GM12874 (cell line): ENCODE results near the gene BMERB1.

Experiments used
- TF ChIP-seq, protein P1 (sequence below): IDR thresholded peaks from 2 replicates; pipeline ENCODE4 v1.5.1; 2011; ENCODE audit warnings: low read depth, mild to moderate bottlenecking, control low read depth, low read length, moderate library complexity; ENCODE audit not compliant: insufficient read depth

The BMERB1 gene

DNA sequence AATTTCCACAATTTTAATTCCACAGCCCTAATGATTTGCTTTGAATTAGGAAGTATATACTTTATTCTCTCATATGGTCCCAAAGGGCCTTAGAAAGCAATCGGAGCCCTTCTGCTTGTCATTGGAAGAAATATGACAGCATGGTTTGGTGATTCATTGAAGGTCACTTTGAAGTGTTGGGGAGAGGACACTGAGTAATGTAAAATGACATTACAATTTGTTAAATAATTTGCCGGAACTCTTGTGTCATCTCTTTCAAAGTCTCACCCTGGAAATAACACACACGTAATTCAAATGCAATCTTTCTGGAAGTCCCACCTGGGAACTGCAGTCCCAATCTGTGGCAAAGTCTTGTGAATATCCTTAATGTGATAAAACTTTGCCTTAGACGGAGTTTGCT lies 59.8 kb downstream of the BMERB1 start:
- TF ChIP-seq, protein P1, sequence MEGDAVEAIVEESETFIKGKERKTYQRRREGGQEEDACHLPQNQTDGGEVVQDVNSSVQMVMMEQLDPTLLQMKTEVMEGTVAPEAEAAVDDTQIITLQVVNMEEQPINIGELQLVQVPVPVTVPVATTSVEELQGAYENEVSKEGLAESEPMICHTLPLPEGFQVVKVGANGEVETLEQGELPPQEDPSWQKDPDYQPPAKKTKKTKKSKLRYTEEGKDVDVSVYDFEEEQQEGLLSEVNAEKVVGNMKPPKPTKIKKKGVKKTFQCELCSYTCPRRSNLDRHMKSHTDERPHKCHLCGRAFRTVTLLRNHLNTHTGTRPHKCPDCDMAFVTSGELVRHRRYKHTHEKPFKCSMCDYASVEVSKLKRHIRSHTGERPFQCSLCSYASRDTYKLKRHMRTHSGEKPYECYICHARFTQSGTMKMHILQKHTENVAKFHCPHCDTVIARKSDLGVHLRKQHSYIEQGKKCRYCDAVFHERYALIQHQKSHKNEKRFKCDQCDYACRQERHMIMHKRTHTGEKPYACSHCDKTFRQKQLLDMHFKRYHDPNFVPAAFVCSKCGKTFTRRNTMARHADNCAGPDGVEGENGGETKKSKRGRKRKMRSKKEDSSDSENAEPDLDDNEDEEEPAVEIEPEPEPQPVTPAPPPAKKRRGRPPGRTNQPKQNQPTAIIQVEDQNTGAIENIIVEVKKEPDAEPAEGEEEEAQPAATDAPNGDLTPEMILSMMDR, result no peak

DNA sequence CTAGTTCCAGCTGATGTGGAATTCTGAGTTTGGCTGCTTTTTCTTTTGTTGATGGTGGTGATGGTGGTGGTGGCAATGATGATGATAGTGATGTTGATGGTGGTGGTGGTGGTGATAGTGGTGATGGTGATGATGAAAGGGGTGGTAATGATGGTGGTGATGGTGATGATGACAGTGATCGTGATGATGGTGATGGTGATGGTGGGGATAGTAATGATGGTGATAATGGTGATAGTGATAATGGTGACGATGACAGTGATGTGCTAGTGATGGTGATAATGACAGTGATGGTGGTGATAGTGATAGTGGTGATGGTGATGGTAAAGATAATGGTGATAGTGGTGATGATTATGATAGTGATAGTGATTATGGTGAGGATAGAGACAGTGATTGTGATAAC lies 61.5 kb downstream of the BMERB1 start:
- TF ChIP-seq, protein P1, result no peak

DNA sequence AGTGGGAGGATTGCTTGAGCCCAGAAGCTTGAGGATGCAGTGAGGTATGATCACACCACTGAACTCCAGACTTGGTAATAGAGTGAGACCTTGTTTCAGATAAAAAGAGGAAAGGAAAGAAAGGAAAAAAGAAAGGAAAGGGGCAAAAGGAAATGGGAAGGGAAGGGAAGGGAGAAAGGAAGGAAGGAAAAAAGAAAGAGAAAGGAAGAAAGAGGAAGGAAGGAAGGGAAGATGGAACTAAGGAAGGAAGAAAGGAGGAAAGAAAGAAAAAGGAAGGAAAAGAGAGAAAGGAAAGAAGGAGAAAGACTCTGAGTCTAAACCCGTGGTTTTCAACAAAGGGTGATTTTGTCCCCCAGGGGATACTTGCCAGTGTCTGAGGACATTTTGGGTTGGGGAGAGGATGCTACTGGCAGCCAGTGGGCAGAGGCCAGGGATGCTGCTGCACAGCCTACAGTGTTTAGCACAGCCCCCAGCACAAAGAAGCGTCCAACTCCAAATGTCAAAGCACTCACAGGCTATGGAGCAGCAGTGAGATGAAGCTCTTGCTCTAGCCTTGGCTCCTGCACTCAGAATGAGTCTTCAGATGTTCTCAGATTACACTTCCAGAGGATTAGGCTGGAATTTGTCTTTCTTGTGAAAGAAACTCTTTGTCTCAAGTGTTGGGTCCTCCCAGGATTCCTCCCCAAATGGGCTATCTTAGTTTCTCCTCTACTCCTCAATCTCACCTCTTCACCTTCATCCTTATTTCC lies 64.2 kb downstream of the BMERB1 start:
- TF ChIP-seq, protein P1, result no peak

DNA sequence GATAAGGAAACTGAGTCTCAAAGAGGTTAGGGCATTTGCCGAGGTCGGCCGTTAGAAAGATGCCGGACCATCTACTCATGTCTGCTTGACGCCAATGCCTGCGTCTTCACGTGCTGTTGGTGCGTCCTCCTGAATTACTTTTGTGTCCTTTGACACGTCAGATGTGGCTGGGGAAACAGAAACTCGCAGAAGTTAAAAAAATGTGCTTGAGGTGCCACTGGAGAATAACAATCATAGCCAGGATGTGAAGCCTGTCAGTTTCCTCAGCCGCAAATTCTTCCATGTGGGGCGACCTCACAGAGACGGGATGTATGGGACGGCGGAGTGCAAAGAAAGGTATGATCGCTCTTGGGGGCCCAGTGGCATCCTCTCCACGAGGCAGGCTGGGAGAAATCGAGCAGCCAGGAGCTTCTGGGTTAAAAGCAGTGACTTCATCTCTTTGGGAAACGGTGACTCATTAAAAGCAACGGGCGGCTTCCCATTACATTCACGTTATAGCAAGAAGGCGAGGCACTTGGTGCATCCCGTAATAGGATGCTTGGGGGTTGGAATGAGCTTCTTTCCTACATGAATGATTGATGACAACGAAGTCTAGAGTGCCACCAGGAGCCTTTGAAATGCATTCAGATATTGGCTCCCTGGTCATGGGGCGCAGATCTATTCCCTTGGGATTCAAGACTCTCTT lies 67.8 kb downstream of the BMERB1 start:
- TF ChIP-seq, protein P1, result no peak

DNA sequence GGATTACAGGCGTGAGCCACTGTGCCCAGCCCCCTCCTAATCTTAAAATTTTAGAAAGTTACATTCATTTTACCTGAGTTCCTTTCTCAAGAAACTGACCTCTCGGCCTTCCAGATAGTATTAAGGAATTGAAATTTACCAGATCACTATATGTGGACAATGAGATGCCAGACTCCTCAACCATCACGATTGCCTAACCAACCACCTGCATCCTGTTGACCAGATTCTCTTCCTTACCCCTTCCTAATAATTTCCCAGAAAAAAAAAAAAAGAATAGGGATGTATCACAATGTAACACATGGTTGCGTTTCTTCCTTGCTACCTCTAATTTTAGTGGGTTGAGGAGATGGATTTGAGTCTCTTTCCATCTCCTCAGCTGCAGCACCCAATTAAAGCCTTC lies 72.1 kb downstream of the BMERB1 start:
- TF ChIP-seq, protein P1, result no peak

DNA sequence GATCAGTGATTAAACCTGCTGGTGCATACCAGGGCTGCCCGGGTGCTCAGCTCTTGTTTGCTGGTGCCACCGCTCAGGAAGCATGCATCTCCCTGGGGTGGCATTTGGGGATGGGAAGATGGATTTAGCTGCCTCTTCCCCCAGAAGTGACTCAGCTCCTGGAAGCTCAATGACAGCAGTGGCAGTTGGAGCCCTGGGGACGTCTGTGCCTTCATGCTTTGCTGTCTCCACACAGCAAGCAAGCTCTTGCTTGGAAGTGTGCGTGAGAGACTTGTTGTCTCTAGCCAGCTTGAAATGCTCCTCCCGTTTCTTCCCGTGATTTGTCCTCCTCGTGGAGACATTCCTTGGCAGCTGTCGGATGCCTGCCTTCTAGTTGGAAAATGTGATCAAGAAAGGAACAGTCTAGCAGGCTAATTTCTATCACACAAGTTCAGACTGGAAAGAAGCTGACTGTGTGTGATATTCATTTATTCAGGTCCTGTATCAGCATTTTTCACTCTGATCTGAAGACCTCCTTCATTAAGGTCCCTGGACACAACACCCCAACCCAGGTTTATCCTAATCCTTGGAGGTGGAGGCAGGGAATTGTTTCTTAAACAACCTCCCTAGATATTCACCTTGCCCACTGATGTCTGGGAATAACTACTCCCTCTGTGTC lies 73.0 kb downstream of the BMERB1 start:
- TF ChIP-seq, protein P1, result no peak

DNA sequence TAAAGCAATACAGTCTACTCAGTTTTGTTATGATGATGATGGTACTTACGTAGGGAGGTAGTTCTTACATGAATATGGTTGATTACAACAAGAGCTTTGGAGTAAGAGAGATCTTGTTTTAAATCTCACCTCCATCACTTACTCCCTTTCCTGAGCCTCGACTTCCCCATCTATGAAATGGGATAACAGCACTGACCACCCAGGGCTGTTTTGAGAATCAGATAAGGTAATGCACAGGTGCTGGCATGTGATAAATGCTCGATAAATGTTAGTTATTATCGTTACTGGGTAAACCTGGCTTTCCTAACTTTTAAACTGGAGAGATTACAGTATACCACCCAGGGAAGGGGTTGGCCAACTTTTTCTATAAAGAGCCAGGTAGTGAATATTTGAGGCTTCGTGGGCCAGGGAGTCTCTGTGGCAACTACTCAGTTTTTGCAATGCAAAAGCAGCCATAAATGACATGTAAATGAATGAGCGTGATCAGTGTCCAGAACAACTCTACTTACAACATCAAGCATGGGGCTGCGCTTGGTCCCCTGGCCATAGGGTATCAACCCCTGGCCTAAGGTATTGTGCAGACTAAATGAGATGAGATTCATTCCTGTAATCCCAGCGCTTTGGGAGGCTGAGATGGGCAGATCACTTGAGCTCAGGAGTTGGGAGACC lies 73.7 kb downstream of the BMERB1 start:
- TF ChIP-seq, protein P1, result no peak
